Upper lobe of left lung (tissue), 4 donors: ENCODE data around the gene ELP5.

Experiments used
- POLR2A ChIP-seq, 4 donors: fragments of 450-650 bp; IDR thresholded peaks; one replicate each; pipeline ENCODE4 v1.5.1; 2016 to 2017; ENCODE audit warnings: antibody characterized with exemption in 4 of 4, mild to moderate bottlenecking in 2 of 4
- POLR2AphosphoS5 ChIP-seq, 2 donors: sonication (generic); formaldehyde crosslinking; IDR thresholded peaks; one replicate each; pipeline ENCODE4 v1.5.1; 2017; ENCODE audit warnings: antibody characterized with exemption in 2 of 2
- TF ChIP-seq, protein P1 (sequence below), 6 experiments: fragments of 450-650 bp in 4 of 6; fragments of 200-600 bp in 2 of 6; sonication (generic) in 2 of 6; IDR thresholded peaks; one replicate each; pipeline ENCODE4 v1.5.1; 2016 to 2019; ENCODE audit warnings: antibody characterized with exemption in 6 of 6

GRCh38 chr17:7307686-7308624 is 55.9 kb downstream of the ELP5 start:
- TF ChIP-seq POLR2AphosphoS5 (IDR thresholded peaks at IDR 0.05) (no peak), POLR2A (IDR thresholded peaks at IDR 0.05) (peak in 2 of 4 donors; percentile 64 to 92)
- TF ChIP-seq, protein P1, sequence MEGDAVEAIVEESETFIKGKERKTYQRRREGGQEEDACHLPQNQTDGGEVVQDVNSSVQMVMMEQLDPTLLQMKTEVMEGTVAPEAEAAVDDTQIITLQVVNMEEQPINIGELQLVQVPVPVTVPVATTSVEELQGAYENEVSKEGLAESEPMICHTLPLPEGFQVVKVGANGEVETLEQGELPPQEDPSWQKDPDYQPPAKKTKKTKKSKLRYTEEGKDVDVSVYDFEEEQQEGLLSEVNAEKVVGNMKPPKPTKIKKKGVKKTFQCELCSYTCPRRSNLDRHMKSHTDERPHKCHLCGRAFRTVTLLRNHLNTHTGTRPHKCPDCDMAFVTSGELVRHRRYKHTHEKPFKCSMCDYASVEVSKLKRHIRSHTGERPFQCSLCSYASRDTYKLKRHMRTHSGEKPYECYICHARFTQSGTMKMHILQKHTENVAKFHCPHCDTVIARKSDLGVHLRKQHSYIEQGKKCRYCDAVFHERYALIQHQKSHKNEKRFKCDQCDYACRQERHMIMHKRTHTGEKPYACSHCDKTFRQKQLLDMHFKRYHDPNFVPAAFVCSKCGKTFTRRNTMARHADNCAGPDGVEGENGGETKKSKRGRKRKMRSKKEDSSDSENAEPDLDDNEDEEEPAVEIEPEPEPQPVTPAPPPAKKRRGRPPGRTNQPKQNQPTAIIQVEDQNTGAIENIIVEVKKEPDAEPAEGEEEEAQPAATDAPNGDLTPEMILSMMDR (IDR thresholded peaks at IDR 0.05), result peak in 4 of 6 experiments; percentile 17 to 56 (median 36)
